ENCODE data around the gene TCAF2. TPM values are rescaled to one million over a fixed set of nuclear protein-coding genes. Genes with fewer than 3 reads are reported as not detected.
"Not testable (repeated sequence)": the region's sequence is repeated elsewhere in the genome, so short reads cannot be mapped to it uniquely, and the experiment has no call there.

The TCAF2 gene
- total RNA-seq, 1 donor from 2014 or later: 2.1 TPM

- not testable (repeated sequence) for H3K27ac Mint-ChIP-seq (ENCODE audit: unreplicated experiment); H3K9me3 Mint-ChIP-seq (ENCODE audit: low read depth); H3K27me3 Mint-ChIP-seq (ENCODE audit: low read depth)
Measured at GRCh38 chr7:143630653-143631052, 9.9 kb downstream of the TCAF2 start.

GRCh38 chr7:143632506-143632905 lies 11.7 kb downstream of the TCAF2 start:
- H3K9me3 Mint-ChIP-seq (ENCODE audit: low read depth); H3K4me1 Mint-ChIP-seq (ENCODE audit: low read depth); H3K27ac Mint-ChIP-seq (ENCODE audit: unreplicated experiment); DNase-seq (ENCODE audit: low spot score); H3K4me3 Mint-ChIP-seq (ENCODE audit: unreplicated experiment); H3K27me3 Mint-ChIP-seq (ENCODE audit: low read depth); H3K36me3 Mint-ChIP-seq (ENCODE audit: low read depth): not testable (repeated sequence)

More at GRCh38 chr7:143630653-143631052, 9.9 kb downstream of the TCAF2 start:
- not testable (repeated sequence) for H3K36me3 Mint-ChIP-seq (ENCODE audit: low read depth); H3K4me1 Mint-ChIP-seq (ENCODE audit: low read depth); DNase-seq (ENCODE audit: low spot score); H3K4me3 Mint-ChIP-seq (ENCODE audit: unreplicated experiment)

- H3K9me3 Mint-ChIP-seq (ENCODE audit: low read depth); H3K27ac Mint-ChIP-seq (ENCODE audit: unreplicated experiment); H3K4me1 Mint-ChIP-seq (ENCODE audit: low read depth); DNase-seq (ENCODE audit: low spot score); H3K27me3 Mint-ChIP-seq (ENCODE audit: low read depth); H3K4me3 Mint-ChIP-seq (ENCODE audit: unreplicated experiment); H3K36me3 Mint-ChIP-seq (ENCODE audit: low read depth): not testable (repeated sequence)
Measured at GRCh38 chr7:143633013-143633618, 12.3 kb downstream of the TCAF2 start.

GRCh38 chr7:143635364-143636240 lies 14.8 kb downstream of the TCAF2 start:
- not testable (repeated sequence) for H3K4me1 Mint-ChIP-seq (ENCODE audit: low read depth); H3K27ac Mint-ChIP-seq (ENCODE audit: unreplicated experiment)

GRCh38 chr7:143639372-143639771 lies 18.6 kb downstream of the TCAF2 start:
- not testable (repeated sequence) for H3K27me3 Mint-ChIP-seq (ENCODE audit: low read depth); DNase-seq (ENCODE audit: low spot score); H3K36me3 Mint-ChIP-seq (ENCODE audit: low read depth); H3K4me1 Mint-ChIP-seq (ENCODE audit: low read depth); H3K9me3 Mint-ChIP-seq (ENCODE audit: low read depth); H3K4me3 Mint-ChIP-seq (ENCODE audit: unreplicated experiment); H3K27ac Mint-ChIP-seq (ENCODE audit: unreplicated experiment)

More at GRCh38 chr7:143635364-143636240, 14.8 kb downstream of the TCAF2 start:
- not testable (repeated sequence) for DNase-seq (ENCODE audit: low spot score); H3K27me3 Mint-ChIP-seq (ENCODE audit: low read depth); H3K9me3 Mint-ChIP-seq (ENCODE audit: low read depth); H3K4me3 Mint-ChIP-seq (ENCODE audit: unreplicated experiment); H3K36me3 Mint-ChIP-seq (ENCODE audit: low read depth)

GRCh38 chr7:143640528-143641189 lies 19.9 kb downstream of the TCAF2 start:
- not testable (repeated sequence) for H3K27me3 Mint-ChIP-seq (ENCODE audit: low read depth); H3K36me3 Mint-ChIP-seq (ENCODE audit: low read depth); H3K27ac Mint-ChIP-seq (ENCODE audit: unreplicated experiment); H3K4me3 Mint-ChIP-seq (ENCODE audit: unreplicated experiment); H3K9me3 Mint-ChIP-seq (ENCODE audit: low read depth); DNase-seq (ENCODE audit: low spot score); H3K4me1 Mint-ChIP-seq (ENCODE audit: low read depth)

- not testable (repeated sequence) for H3K4me1 Mint-ChIP-seq (ENCODE audit: low read depth)
Measured at GRCh38 chr7:143646598-143646997, 25.8 kb downstream of the TCAF2 start.

GRCh38 chr7:143649902-143650301 lies 29.1 kb downstream of the TCAF2 start:
- not testable (repeated sequence) for H3K4me1 Mint-ChIP-seq (ENCODE audit: low read depth); H3K4me3 Mint-ChIP-seq (ENCODE audit: unreplicated experiment)

More at GRCh38 chr7:143646598-143646997, 25.8 kb downstream of the TCAF2 start:
- not testable (repeated sequence) for H3K36me3 Mint-ChIP-seq (ENCODE audit: low read depth); H3K9me3 Mint-ChIP-seq (ENCODE audit: low read depth); H3K27ac Mint-ChIP-seq (ENCODE audit: unreplicated experiment); H3K27me3 Mint-ChIP-seq (ENCODE audit: low read depth); DNase-seq (ENCODE audit: low spot score); H3K4me3 Mint-ChIP-seq (ENCODE audit: unreplicated experiment)

GRCh38 chr7:143650447-143650846 lies 29.7 kb downstream of the TCAF2 start:
- H3K27ac Mint-ChIP-seq (ENCODE audit: unreplicated experiment); H3K36me3 Mint-ChIP-seq (ENCODE audit: low read depth); DNase-seq (ENCODE audit: low spot score); H3K9me3 Mint-ChIP-seq (ENCODE audit: low read depth); H3K27me3 Mint-ChIP-seq (ENCODE audit: low read depth); H3K4me3 Mint-ChIP-seq (ENCODE audit: unreplicated experiment); H3K4me1 Mint-ChIP-seq (ENCODE audit: low read depth): not testable (repeated sequence)

More at GRCh38 chr7:143649902-143650301, 29.1 kb downstream of the TCAF2 start:
- H3K9me3 Mint-ChIP-seq (ENCODE audit: low read depth); DNase-seq (ENCODE audit: low spot score); H3K27ac Mint-ChIP-seq (ENCODE audit: unreplicated experiment); H3K36me3 Mint-ChIP-seq (ENCODE audit: low read depth); H3K27me3 Mint-ChIP-seq (ENCODE audit: low read depth): not testable (repeated sequence)

Other genes starting within 250 kb of the TCAF2 start
- 241 to 386 TPM (median 384 TPM) in 3 replicates for gene ZYX, start 239.6 kb upstream of the TCAF2 start, total RNA-seq
- gene EPHA1, start 212.1 kb upstream of the TCAF2 start, total RNA-seq: not detected in 3 replicates
- gene TAS2R60, start 177.5 kb upstream of the TCAF2 start, total RNA-seq: not detected in 3 replicates
- gene TAS2R41, start 143.1 kb upstream of the TCAF2 start, total RNA-seq: not detected in 3 replicates
- gene CTAGE15, start 49.2 kb upstream of the TCAF2 start, total RNA-seq: 0.23 to 0.63 TPM (median 0.32 TPM) in 3 replicates
- 0.17 to 0.63 TPM in 2 of 3 replicates, not detected in the other for gene CTAGE6, start 136.7 kb downstream of the TCAF2 start, total RNA-seq